Uterus (tissue), 4 donors: Measurements from ENCODE around the gene DSEL. TPM values are rescaled to one million over a fixed set of nuclear protein-coding genes. Genes with fewer than 3 reads are reported as not detected.
A peak's percentile ranks its signal among the peaks of the same experiment; 100 is the strongest.

Experiments
- DNase-seq, 2 donors: peaks; one replicate each; pipeline ENCODE4 v3.0.0-alpha.2; 2019 to 2020
- H3K27ac ChIP-seq, 2 donors: fragments of 200-600 bp; sonication (generic); 1 replicate in 1 of 2; 2 replicates in 1 of 2; pipeline ENCODE4 v1.5.1; 2016 to 2018
- H3K27me3 ChIP-seq, 2 donors: fragments of 200-600 bp; sonication (generic); one replicate each; pipeline ENCODE4 v1.5.1; 2018 to 2019; ENCODE audit warnings: control low read depth in 1 of 2
- H3K36me3 ChIP-seq, 2 donors: fragments of 200-600 bp; sonication (generic); one replicate each; pipeline ENCODE4 v1.5.1; 2019; ENCODE audit warnings: control low read depth in 1 of 2
- H3K4me1 ChIP-seq, 2 donors: fragments of 200-600 bp; sonication (generic); one replicate each; pipeline ENCODE4 v1.5.1; 2018 to 2019; ENCODE audit warnings: control low read depth in 1 of 2
- H3K4me3 ChIP-seq, 2 donors: fragments of 200-600 bp; sonication (generic); 1 replicate in 1 of 2; 2 replicates in 1 of 2; pipeline ENCODE4 v1.5.1; 2018 to 2019; ENCODE audit warnings: mild to moderate bottlenecking in 1 of 2
- H3K9me3 ChIP-seq, 2 donors: fragments of 200-600 bp; sonication (generic); one replicate each; pipeline ENCODE4 v1.5.1; 2019; ENCODE audit warnings: control low read depth in 1 of 2
- CTCF ChIP-seq, 4 experiments: fragments of 200-600 bp in 2 of 4; fragments of 450-650 bp in 2 of 4; sonication (generic) in 2 of 4; IDR thresholded peaks; one replicate each; pipeline ENCODE4 v1.5.1; 2016 to 2019; ENCODE audit warnings: antibody characterized with exemption in 4 of 4, mild to moderate bottlenecking in 2 of 4, moderate library complexity in 1 of 4
- POLR2A ChIP-seq, 2 donors: fragments of 450-650 bp; IDR thresholded peaks; one replicate each; pipeline ENCODE4 v1.6.1; 2016; ENCODE audit warnings: antibody characterized with exemption in 2 of 2, mild to moderate bottlenecking in 1 of 2, moderate library complexity in 1 of 2
- intact Hi-C: fragments of 100-400 bp; cut with DNase I; formaldehyde crosslinking; loops from one replicate; pipeline ENCODE4 v1.15.1; 2023; ENCODE audit warnings: low total_unique reads
- total RNA-seq, 4 donors: library from RNA; depleted of rRNA in 3 of 4; stranded (reverse); fragments of >200 nt in 3 of 4; gene quantifications; one replicate each; pipeline versions ENCODE4 v1.1.0 to v1.2.4, GENCODE V29; 2014 to 2023
- donor health status: DM: yes; HTN: yes; CAD: no.

Gene DSEL
- total RNA-seq: 10 to 100 TPM in 3 of 4 donors, 1 to 10 TPM in 1; 8.8 to 55.2 (median 12.1) TPM

DNA sequence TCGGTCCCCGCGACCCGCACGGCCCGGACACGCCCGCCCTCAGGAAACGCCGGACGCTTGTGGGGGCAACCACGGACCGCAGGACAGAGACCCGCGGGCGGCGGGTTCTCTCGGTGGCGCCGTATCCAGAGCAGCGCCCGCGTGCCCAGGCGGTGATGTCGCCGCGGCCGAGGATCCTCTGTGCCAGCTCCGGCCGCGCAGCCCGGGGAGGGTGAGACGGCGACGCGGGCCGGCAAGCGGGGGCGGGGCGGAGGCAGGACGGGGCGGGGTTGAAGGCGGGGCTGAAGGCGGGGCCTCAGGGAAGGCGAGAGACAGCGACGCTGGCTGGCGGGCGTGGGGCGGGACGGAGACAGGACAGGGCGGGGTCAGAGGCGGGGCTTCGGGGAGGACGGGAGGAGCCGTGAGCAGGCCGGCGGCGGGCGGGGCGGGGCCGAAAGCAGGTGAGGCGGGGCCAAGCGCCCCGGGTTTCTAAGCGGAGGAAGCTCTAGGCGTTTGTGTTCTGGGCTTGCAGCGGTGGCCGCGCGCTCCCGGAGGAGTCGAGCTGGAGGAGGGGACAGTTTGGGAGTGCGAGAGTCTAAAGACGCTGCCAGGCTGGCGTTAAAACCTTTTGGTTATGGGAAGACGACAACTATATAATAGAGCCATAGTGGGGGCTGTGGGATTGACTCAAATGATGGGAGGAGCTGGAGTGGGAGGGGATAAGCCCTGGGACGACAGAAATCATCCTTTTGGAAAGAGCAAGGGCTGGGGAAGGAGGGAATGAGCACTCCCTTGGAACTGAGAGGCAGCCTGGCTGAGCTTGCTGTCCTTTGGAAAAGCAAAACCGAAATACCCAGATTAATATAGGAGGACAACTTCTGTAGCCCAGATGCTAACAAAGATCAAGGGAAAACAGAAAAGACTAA, at the start of gene DSEL:
DSEL (minus strand) TSS at position 182 of the 905 bp plus-strand sequence. CDS start 2,112 bp downstream, outside the sequence.
- intact Hi-C loops: no loop called here
- Histone ChIP-seq H3K36me3 (no peaks in the 10 kb centered on the region), H3K4me1 (peaks cover 0 to 5% of the 10 kb centered on the region in 2 donors), H3K27ac (peak within 1 kb of the TSS; percentile 84 to 91), H3K4me3 (peak within 1 kb of the TSS; percentile 74 to 87), H3K27me3 (no peaks in the 10 kb centered on the region), H3K9me3 (no peaks in the 10 kb centered on the region)
- peak; percentile 42 to 56 for TF ChIP-seq POLR2A (IDR thresholded peaks at IDR 0.05)
- TF ChIP-seq CTCF (IDR thresholded peaks at IDR 0.05): no peak
- DNase-seq: peak; percentile 98 to 99

DNA sequence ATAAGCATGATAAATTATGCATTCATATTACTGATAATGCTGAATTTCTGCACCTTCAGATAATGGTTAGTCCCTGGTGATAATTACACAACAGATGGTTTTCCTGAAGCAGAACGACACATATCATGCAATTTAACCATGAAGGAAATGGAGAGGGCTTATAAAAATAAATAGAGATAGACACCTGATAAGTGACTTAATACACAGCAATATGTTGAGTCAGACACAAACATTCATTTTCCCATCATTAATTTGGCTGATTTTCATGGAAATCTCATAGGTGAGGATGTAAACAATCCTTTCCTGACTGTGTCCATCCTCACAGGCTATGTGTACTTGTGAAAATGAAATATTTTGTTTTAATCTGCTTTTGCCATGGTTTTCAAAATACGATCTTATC, 36.9 kb upstream of the DSEL start:
- no peak overlapping the region for H3K27ac ChIP-seq
- no peaks in the 10 kb centered on the region for H3K36me3 ChIP-seq
- DNase-seq: no peak
- no peaks in the 10 kb centered on the region for H3K27me3 ChIP-seq
- intact Hi-C loops: no loop called here
- H3K9me3 ChIP-seq: no peaks in the 10 kb centered on the region
- TF ChIP-seq POLR2A (IDR thresholded peaks at IDR 0.05) (no peak), CTCF (IDR thresholded peaks at IDR 0.05) (no peak)
- no peaks in the 10 kb centered on the region for H3K4me1 ChIP-seq
- H3K4me3 ChIP-seq: no peak overlapping the region

- H3K36me3 ChIP-seq: no peaks in the 10 kb centered on the region
- DNase-seq: no peak
- no peaks in the 10 kb centered on the region for H3K4me1 ChIP-seq
- no peak overlapping the region for H3K4me3 ChIP-seq
- no peaks in the 10 kb centered on the region for H3K9me3 ChIP-seq
- intact Hi-C loops: no loop called here
- no peak for TF ChIP-seq POLR2A (IDR thresholded peaks at IDR 0.05)
- TF ChIP-seq CTCF (IDR thresholded peaks at IDR 0.05): no peak
- H3K27me3 ChIP-seq: no peaks in the 10 kb centered on the region
- H3K27ac ChIP-seq: no peak overlapping the region
Observed at GRCh38 chr18:67550872-67551520, 34.5 kb upstream of the DSEL start.

- H3K4me1 ChIP-seq: no peaks in the 10 kb centered on the region
- H3K27me3 ChIP-seq: no peaks in the 10 kb centered on the region
- H3K27ac ChIP-seq: no peak overlapping the region
- no peak for TF ChIP-seq CTCF (IDR thresholded peaks at IDR 0.05)
- TF ChIP-seq POLR2A (IDR thresholded peaks at IDR 0.05): no peak
- intact Hi-C loops: no loop called here
- no peaks in the 10 kb centered on the region for H3K9me3 ChIP-seq
- DNase-seq: no peak
- no peaks in the 10 kb centered on the region for H3K36me3 ChIP-seq
- no peak overlapping the region for H3K4me3 ChIP-seq
Observed at GRCh38 chr18:67549946-67550345, 33.4 kb upstream of the DSEL start.

GRCh38 chr18:67545681-67546080, 29.2 kb upstream of the DSEL start:
- no peaks in the 10 kb centered on the region for H3K36me3 ChIP-seq
- H3K4me3 ChIP-seq: no peak overlapping the region
- H3K9me3 ChIP-seq: no peaks in the 10 kb centered on the region
- H3K27ac ChIP-seq: no peak overlapping the region
- intact Hi-C loops: no loop called here
- no peak for TF ChIP-seq CTCF (IDR thresholded peaks at IDR 0.05)
- no peak for TF ChIP-seq POLR2A (IDR thresholded peaks at IDR 0.05)
- no peak for DNase-seq
- no peaks in the 10 kb centered on the region for H3K4me1 ChIP-seq
- H3K27me3 ChIP-seq: no peaks in the 10 kb centered on the region
